ENCODE data around the gene MYMX. TPM values are rescaled to one million over a fixed set of nuclear protein-coding genes. Genes with fewer than 3 reads are reported as not detected.

Gene MYMX
- total and polyA plus RNA-seq, 2 of the 13 experiments (the other 11 are each of a cell fraction or from before 2014, with no cell fraction given) = not detected

GRCh38 chr6:44237813-44238433, 21.2 kb downstream of the MYMX start (continued):
- no peak for TF ChIP-seq PHF5A (CRISPR knock-in tag; IDR thresholded peaks at IDR 0.05; ENCODE audit: low read depth, unreplicated experiment)
- TF ChIP-seq HMGA1 (CRISPR knock-in tag; conservative IDR thresholded peaks at IDR 0.05) = no peak
- TF ChIP-seq ZNF512B (CRISPR knock-in tag; IDR thresholded peaks at IDR 0.05; ENCODE audit: borderline replicate concordance) = 0 out of 2 replicates have a peak, but pooled peaks have one; percentile 10
- TF ChIP-seq ZFAT (CRISPR knock-in tag; conservative IDR thresholded peaks at IDR 0.05) = no peak
- TF ChIP-seq CHD4 (IDR thresholded peaks at IDR 0.05; ENCODE audit: borderline replicate concordance, low read length) = peak; percentile 88; the same call in 1 of the 2 replicates
- TF ChIP-seq ZNF230 (CRISPR knock-in tag; IDR thresholded peaks at IDR 0.05) = no peak
- TF ChIP-seq ZNF577 (CRISPR knock-in tag; IDR thresholded peaks at IDR 0.05; ENCODE audit: borderline replicate concordance, low read depth) = no peak
- TF ChIP-seq ISX (CRISPR knock-in tag; conservative IDR thresholded peaks at IDR 0.05) = no peak
- TF ChIP-seq GABPB1 (CRISPR knock-in tag; IDR thresholded peaks at IDR 0.05) = peak; percentile 84; the same call in 1 of the 2 replicates
- no peak; the same call in 1 of the 2 replicates for TF ChIP-seq HINFP (CRISPR knock-in tag; IDR thresholded peaks at IDR 0.05; ENCODE audit: low read depth)
- 0 out of 2 replicates have a peak, but pooled peaks have one; percentile 33 for TF ChIP-seq BATF2 (CRISPR knock-in tag; IDR thresholded peaks at IDR 0.05)
- peak; percentile 65; the same call in 1 of the 2 replicates for TF ChIP-seq SSRP1 (CRISPR knock-in tag; IDR thresholded peaks at IDR 0.05)
- TF ChIP-seq SNAPC2 (CRISPR knock-in tag; IDR thresholded peaks at IDR 0.05) = 0 out of 2 replicates have a peak, but pooled peaks have one; percentile 23
- TF ChIP-seq, protein P1, sequence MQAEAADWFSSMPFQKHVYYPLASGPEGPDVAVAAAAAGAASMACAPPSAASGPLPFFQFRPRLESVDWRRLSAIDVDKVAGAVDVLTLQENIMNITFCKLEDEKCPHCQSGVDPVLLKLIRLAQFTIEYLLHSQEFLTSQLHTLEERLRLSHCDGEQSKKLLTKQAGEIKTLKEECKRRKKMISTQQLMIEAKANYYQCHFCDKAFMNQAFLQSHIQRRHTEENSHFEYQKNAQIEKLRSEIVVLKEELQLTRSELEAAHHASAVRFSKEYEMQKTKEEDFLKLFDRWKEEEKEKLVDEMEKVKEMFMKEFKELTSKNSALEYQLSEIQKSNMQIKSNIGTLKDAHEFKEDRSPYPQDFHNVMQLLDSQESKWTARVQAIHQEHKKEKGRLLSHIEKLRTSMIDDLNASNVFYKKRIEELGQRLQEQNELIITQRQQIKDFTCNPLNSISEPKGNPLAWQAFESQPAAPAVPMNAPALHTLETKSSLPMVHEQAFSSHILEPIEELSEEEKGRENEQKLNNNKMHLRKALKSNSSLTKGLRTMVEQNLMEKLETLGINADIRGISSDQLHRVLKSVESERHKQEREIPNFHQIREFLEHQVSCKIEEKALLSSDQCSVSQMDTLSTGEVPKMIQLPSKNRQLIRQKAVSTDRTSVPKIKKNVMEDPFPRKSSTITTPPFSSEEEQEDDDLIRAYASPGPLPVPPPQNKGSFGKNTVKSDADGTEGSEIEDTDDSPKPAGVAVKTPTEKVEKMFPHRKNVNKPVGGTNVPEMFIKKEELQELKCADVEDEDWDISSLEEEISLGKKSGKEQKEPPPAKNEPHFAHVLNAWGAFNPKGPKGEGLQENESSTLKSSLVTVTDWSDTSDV (CRISPR knock-in tag; IDR thresholded peaks at IDR 0.05) = no peak
- peak; percentile 95 for TF ChIP-seq JUND (CRISPR knock-in tag; IDR thresholded peaks at IDR 0.05)
- TF ChIP-seq FOXK1 (CRISPR knock-in tag; IDR thresholded peaks at IDR 0.05; ENCODE audit: borderline replicate concordance, low read depth) = peak; percentile 27; the same call in 1 of the 2 replicates
- TF ChIP-seq MED8 (CRISPR knock-in tag; IDR thresholded peaks at IDR 0.05; ENCODE audit: insufficient replicate concordance) = no peak
- no peak for TF ChIP-seq ZNF710 (CRISPR knock-in tag; IDR thresholded peaks at IDR 0.05; ENCODE audit: borderline replicate concordance)
- TF ChIP-seq ZBTB20 (CRISPR knock-in tag; IDR thresholded peaks at IDR 0.05; ENCODE audit: borderline replicate concordance, low read depth) = no peak
